H9 (cell line): ENCODE data around the gene MMP11. TPM values are rescaled to one million over a fixed set of nuclear protein-coding genes. Genes with fewer than 3 reads are reported as not detected.

ENCODE experiments used
- DNase-seq: peaks from one replicate; pipeline ENCODE4 v3.0.0-alpha.2; 2017
- H2AFZ ChIP-seq: one replicate; pipeline ENCODE4 v1.6.1; 2013; ENCODE audit warnings: mild to moderate bottlenecking, low read length, control low read depth, moderate library complexity
- H2AK5ac ChIP-seq: 2 replicates; pipeline ENCODE4 v1.6.1; 2013; ENCODE audit warnings: low read length, control low read depth, mixed read lengths; ENCODE audit not compliant: insufficient read length
- H2BK120ac ChIP-seq: one replicate; pipeline ENCODE4 v1.6.1; 2013; ENCODE audit warnings: low read depth, mild to moderate bottlenecking, low read length, control low read depth, inconsistent platforms; ENCODE audit not compliant: poor library complexity, severe bottlenecking
- H2BK12ac ChIP-seq: 2 replicates; pipeline ENCODE4 v1.6.1; 2013; ENCODE audit warnings: low read length, control low read depth, mixed read lengths, low read depth; ENCODE audit not compliant: insufficient read length
- H2BK15ac ChIP-seq: 2 replicates; pipeline ENCODE4 v1.6.1; 2013; ENCODE audit warnings: low read depth, low read length, control low read depth
- H2BK20ac ChIP-seq: one replicate; pipeline ENCODE4 v1.6.1; 2013; ENCODE audit warnings: low read depth, mild to moderate bottlenecking, low read length, control low read depth, inconsistent platforms; ENCODE audit not compliant: poor library complexity, severe bottlenecking
- H2BK5ac ChIP-seq: 2 replicates; pipeline ENCODE4 v1.6.1; 2013; ENCODE audit warnings: low read length, control low read depth, mixed read lengths; ENCODE audit not compliant: insufficient read length
- H3K14ac ChIP-seq: 2 replicates; pipeline ENCODE4 v1.6.1; 2013; ENCODE audit warnings: low read length, control low read depth; ENCODE audit not compliant: insufficient read depth
- H3K18ac ChIP-seq: 2 replicates; pipeline ENCODE4 v1.6.1; 2013; ENCODE audit warnings: low read depth, mild to moderate bottlenecking, mixed read lengths, low read length, control low read depth; ENCODE audit not compliant: insufficient read length
- H3K23ac ChIP-seq: 2 replicates; pipeline ENCODE4 v1.6.1; 2013; ENCODE audit warnings: low read length, control low read depth, mixed read lengths, low read depth; ENCODE audit not compliant: insufficient read length
- H3K23me2 ChIP-seq: 2 replicates; pipeline ENCODE4 v1.6.1; 2013; ENCODE audit warnings: low read depth, mild to moderate bottlenecking, mixed read lengths, low read length, control low read depth; ENCODE audit not compliant: insufficient read length, poor library complexity, severe bottlenecking
- H3K27ac ChIP-seq: 2 replicates; pipeline ENCODE4 v1.5.1; 2013; ENCODE audit warnings: low read length, control low read depth, mixed read lengths, low read depth; ENCODE audit not compliant: insufficient read length
- H3K27me3 ChIP-seq: 2 replicates; pipeline ENCODE4 v1.6.1; 2013; ENCODE audit warnings: low read length, control low read depth, inconsistent platforms; ENCODE audit not compliant: insufficient read depth
- H3K4ac ChIP-seq: 2 replicates; pipeline ENCODE4 v1.6.1; 2013; ENCODE audit warnings: low read depth, mild to moderate bottlenecking, control low read depth, inconsistent platforms, low read length, moderate library complexity
- H3K4me1 ChIP-seq: 2 replicates; pipeline ENCODE4 v1.6.1; 2013; ENCODE audit warnings: low read length, control low read depth, inconsistent platforms; ENCODE audit not compliant: insufficient read depth
- H3K4me2 ChIP-seq: 2 replicates; pipeline ENCODE4 v1.6.1; 2013; ENCODE audit warnings: low read length, control low read depth, mixed read lengths; ENCODE audit not compliant: insufficient read length, insufficient read depth
- H3K56ac ChIP-seq: 2 replicates; pipeline ENCODE4 v1.6.1; 2013; ENCODE audit warnings: low read depth, mild to moderate bottlenecking, mixed read lengths, low read length, control low read depth; ENCODE audit not compliant: insufficient read length
- H3K79me1 ChIP-seq: 2 replicates; pipeline ENCODE4 v1.6.1; 2013; ENCODE audit warnings: low read depth, mild to moderate bottlenecking, moderate library complexity, low read length, control low read depth, inconsistent platforms; ENCODE audit not compliant: insufficient read depth, poor library complexity, severe bottlenecking
- H3K79me2 ChIP-seq: 2 replicates; pipeline ENCODE4 v1.6.1; 2013; ENCODE audit warnings: low read length, control low read depth, inconsistent platforms; ENCODE audit not compliant: insufficient read depth
- H3K9ac ChIP-seq: 2 replicates; pipeline ENCODE4 v1.6.1; 2013; ENCODE audit warnings: low read length, control low read depth, mixed read lengths; ENCODE audit not compliant: insufficient read length; ENCODE audit errors: extremely low read depth
- H3K9me3 ChIP-seq: one replicate; pipeline ENCODE4 v1.6.1; 2013; ENCODE audit warnings: low read depth, low read length, inconsistent platforms; ENCODE audit not compliant: control insufficient read depth
- H3T11ph ChIP-seq: one replicate; pipeline ENCODE4 v1.6.1; 2013; ENCODE audit warnings: mild to moderate bottlenecking, low read length, control low read depth, inconsistent platforms
- H4K20me1 ChIP-seq: one replicate; pipeline ENCODE4 v1.6.1; 2013; ENCODE audit not compliant: control insufficient read depth, insufficient read length, insufficient read depth
- H4K5ac ChIP-seq: 2 replicates; pipeline ENCODE4 v1.6.1; 2013; ENCODE audit warnings: low read depth, mild to moderate bottlenecking, mixed read lengths, low read length, control low read depth; ENCODE audit not compliant: insufficient read length
- H4K8ac ChIP-seq: replicated peaks from 2 replicates; pipeline ENCODE4 v1.6.1; 2013; ENCODE audit warnings: low read length, control low read depth, mixed read lengths, low read depth; ENCODE audit not compliant: insufficient read length
- H4K91ac ChIP-seq: 2 replicates; pipeline ENCODE4 v1.6.1; 2013; ENCODE audit warnings: low read depth, mild to moderate bottlenecking, moderate library complexity, mixed read lengths, low read length, control low read depth; ENCODE audit not compliant: insufficient read length
- H3K27ac Mint-ChIP-seq, 3 experiments: 2 replicates in 2 of 3; 3 replicates in 1 of 3; pipeline ENCODE4 v1.8.0; 2020 to 2021; ENCODE audit warnings: mixed read lengths in 3 of 3, mild to moderate bottlenecking in 1 of 3, moderate library complexity in 1 of 3
- H3K27me3 Mint-ChIP-seq: 2 replicates; pipeline ENCODE4 v1.8.0; 2021; ENCODE audit warnings: low read depth, mild to moderate bottlenecking, moderate library complexity, mixed read lengths
- H3K36me3 Mint-ChIP-seq, 3 experiments: 2 replicates in 2 of 3; 3 replicates in 1 of 3; pipeline ENCODE4 v1.8.0; 2020 to 2021; ENCODE audit warnings: low read depth in 3 of 3, mixed read lengths in 3 of 3; ENCODE audit not compliant: insufficient read depth in 1 of 3
- H3K4me1 Mint-ChIP-seq, 2 experiments: 2 replicates each; pipeline ENCODE4 v1.8.0; 2020; ENCODE audit warnings: mixed read lengths in 2 of 2
- H3K4me3 Mint-ChIP-seq, 2 experiments: 2 replicates in 1 of 2; 3 replicates in 1 of 2; pipeline ENCODE4 v1.8.0; 2020 to 2021; ENCODE audit warnings: mild to moderate bottlenecking in 2 of 2, mixed read lengths in 2 of 2, moderate library complexity in 1 of 2
- H3K9me3 Mint-ChIP-seq, 2 experiments: 2 replicates in 1 of 2; 3 replicates in 1 of 2; pipeline ENCODE4 v1.8.0; 2020; ENCODE audit warnings: mild to moderate bottlenecking in 2 of 2, mixed read lengths in 2 of 2, moderate library complexity in 1 of 2
- CTCF ChIP-seq: fragments of 200-600 bp; sonication (generic); conservative IDR thresholded peaks from 3 replicates; pipeline ENCODE4 v1.8.0; 2021; ENCODE audit warnings: antibody characterized with exemption, mild to moderate bottlenecking
- WGBS: extraction: QIAGEN DNeasy Blood & Tissue Kit; methylation state at CpG from one replicate; pipeline ENCODE4 v1.1.7; 2013; ENCODE audit warnings: missing lambda C conversion rate, low lambda C conversion rate, mixed read lengths; ENCODE audit not compliant: insufficient read length; ENCODE audit errors: extremely low coverage; 5-methylcytosine and 5-hydroxymethylcytosine counted together
- total RNA-seq: library from RNA; stranded (reverse); gene quantifications from 2 replicates; pipeline ENCODE4 v1.2.1, GENCODE V29; 2021

MMP11 gene
- total RNA-seq, 1 experiment from 2014 or later: 5.3 TPM

DNA sequence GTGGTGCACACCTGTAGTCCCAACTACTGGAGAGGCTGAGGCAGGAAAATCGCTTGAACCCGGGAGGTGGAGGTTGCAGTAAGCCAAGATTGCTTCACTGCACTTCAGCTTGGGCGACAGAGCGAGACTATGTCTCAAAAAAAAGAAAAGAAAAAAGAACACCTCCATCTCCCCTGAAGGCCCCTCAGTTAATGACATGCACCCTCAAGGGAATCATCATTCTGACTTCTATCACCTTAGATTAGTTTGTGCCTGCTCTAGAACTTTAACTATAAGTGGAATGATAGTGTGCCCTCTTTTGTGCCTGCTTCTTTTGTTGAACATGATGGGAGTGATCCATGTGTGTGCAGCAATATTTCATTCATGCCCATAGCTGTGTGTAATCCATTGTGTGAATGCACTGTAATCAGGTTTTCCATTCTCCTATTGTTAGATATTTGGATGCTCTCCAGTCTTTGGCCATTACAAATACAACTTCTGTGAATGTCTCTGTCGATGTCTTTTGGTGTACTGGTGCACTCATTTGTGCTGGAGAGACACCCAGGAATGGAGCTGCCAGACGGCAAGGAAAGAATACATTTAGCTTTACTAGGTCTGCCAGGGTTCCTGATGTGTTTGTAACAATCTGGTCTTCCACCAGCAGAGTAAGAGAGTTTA, 17.5 kb upstream of the MMP11 start:
- Histone ChIP-seq H4K20me1 (no peaks in the 10 kb centered on the region), H2AFZ (no peak overlapping the region), H3T11ph (no peak overlapping the region), H3K79me2 (no peaks in the 10 kb centered on the region), H3K23ac (no peak overlapping the region), H3K9ac (no peak overlapping the region), H3K4ac (no peak overlapping the region), H3K23me2 (peaks cover 6% of the 10 kb centered on the region), H3K4me2 (no peak overlapping the region), H2BK15ac (no peak overlapping the region), H2BK120ac (no peak overlapping the region), H3K14ac (no peak overlapping the region), H3K27ac (no peak overlapping the region), H3K56ac (no peak overlapping the region), H2AK5ac (no peak overlapping the region), H3K9me3 (no peaks in the 10 kb centered on the region), H3K18ac (no peak overlapping the region), H4K8ac (no peak overlapping the region), H2BK20ac (no peak overlapping the region), H4K91ac (no peak overlapping the region), H3K4me1 (no peaks in the 10 kb centered on the region; the same call in 1 of the 2 replicates), H3K79me1 (no peaks in the 10 kb centered on the region), H2BK12ac (no peak overlapping the region), H2BK5ac (no peak overlapping the region), H3K27me3 (no peaks in the 10 kb centered on the region), H4K5ac (no peak overlapping the region)
- no peak for DNase-seq
- H3K9me3 Mint-ChIP-seq: no peaks in the 10 kb centered on the region; a peak in 1 of 5 replicates
- no peak for TF ChIP-seq CTCF
- H3K4me1 Mint-ChIP-seq: peaks cover 13 to 41% of the 10 kb centered on the region in 2 experiments
- WGBS: no CpG with 5 or more reads among the region's 6 CpGs
- peaks cover 14% of the 10 kb centered on the region for H3K27me3 Mint-ChIP-seq
- H3K36me3 Mint-ChIP-seq: no peaks in the 10 kb centered on the region
- no peak overlapping the region for H3K27ac Mint-ChIP-seq
- no peak overlapping the region for H3K4me3 Mint-ChIP-seq
